GM21619 (cell line): ENCODE results near the gene DMWD.
"Not testable (repeated sequence)": the region's sequence is repeated elsewhere in the genome, so short reads cannot be mapped to it uniquely, and the experiment has no call there.

Source experiments
- ATAC-seq: cut with Tn5 transposase; IDR thresholded peaks from one replicate; pipeline ENCODE4 v1.9.1; 2021; ENCODE audit not compliant: unreplicated experiment

DMWD gene

DNA sequence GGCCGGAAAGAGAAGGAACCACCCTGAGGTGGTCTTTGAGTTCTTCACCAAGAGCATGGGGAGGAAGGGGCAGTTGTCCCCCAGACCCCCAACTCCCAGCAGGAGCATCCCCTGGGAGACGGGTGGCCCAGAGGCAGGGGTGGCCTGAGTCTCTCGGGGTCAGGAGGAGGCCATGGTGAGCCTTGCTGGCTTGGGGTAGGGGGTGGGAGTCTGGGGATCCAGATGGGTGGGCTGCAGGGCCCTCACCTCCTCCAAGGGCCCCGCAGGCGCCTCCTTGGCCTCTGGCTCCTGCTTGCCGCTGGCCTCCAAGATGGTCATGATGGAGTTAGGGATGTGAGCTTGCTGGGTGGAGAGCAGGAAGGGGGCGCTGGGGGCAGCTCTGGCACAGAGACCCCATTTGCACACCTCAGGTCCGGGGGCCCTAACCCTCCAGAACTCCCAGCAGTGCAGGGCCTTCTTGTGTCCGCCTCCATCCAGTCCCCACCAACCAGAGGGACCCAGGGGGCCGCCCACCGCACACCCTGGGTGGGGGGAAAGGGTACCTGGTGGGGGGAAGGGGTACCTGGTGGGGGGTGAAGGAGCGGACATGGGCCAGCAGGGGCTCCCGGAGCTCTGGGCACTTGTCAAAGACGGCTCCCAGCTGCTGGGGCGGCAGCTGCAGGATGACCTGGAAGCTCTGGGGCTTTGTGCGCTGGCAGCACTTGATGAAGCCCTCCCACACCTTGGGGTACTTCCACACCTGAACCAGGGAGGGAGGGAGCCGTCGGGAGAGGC, 23.8 kb upstream of the DMWD start:
- no peak for ATAC-seq

DNA sequence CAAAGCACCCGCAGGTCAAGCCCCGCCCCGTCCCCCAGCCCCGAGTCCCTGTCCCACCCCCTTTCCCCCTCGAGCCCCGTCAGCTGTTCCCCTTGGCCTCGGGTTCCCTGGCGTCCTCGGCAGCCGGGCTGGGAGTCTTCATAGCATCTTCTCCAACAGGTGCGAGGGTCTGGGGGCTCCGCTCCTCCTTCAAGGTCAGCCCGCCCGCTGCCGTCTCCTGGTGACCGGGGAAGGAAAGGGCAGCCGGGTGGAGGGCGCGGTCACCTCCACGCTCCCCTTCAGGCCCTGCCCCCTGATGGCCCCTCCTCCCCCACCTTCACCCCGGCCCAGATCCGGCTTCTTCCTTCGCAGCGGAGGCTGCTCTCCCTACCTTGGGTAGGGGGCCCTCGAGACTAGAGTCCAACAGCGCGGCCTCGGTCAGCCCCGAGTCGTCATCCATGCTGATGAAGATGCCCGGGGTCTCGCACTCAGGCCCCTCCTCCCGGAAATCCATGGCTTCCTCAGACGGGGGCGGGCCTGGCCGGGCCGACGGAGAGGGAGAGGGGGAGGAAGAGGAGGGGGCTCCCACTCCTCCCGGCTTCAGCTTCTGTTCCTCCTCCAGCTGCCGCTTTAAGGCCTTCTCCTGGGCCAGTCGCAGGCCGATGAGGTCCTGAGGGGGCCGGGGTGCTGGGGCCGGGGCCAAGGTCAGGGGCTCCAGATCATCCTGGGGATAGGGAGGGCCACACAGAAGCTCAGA, 23.0 kb upstream of the DMWD start:
- ATAC-seq: no peak

DNA sequence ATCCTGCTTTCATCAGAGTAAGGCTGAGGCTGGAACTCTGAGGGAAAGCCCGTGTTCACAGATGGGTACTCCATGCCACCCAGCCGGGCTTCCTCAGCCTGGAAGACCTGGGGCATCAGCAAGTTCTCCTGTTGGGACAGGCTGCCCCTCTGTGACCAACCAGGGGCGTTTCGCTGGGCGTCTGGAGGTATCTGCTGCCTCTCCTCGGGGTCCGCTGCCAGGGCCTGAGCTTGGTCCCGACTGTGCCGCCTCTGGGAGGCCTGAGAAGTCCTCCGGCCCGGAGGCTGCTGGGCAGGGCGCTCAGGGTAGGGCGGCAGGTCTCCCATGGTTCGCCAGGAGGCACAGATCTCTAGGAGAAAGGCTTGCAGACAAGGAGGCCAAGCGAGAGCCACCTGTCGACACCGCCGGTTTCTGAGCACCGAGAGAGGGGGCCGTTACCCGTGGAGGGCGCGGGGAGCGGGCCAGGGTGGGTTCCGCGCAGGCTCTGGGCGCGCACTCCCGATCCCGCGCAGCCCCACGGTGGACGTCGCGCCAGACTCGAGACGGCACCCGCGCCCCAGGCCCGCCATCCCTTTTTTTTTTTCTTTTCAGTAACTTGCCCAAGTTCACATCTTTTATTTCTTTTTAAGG, 22.3 kb upstream of the DMWD start, which contains the start of gene RSPH6A:
Gene RSPH6A (minus strand): TSS at position 458 of the 630 bp plus-strand sequence. CDS start 132 bp downstream, at position 326.
- ATAC-seq: no peak

DNA sequence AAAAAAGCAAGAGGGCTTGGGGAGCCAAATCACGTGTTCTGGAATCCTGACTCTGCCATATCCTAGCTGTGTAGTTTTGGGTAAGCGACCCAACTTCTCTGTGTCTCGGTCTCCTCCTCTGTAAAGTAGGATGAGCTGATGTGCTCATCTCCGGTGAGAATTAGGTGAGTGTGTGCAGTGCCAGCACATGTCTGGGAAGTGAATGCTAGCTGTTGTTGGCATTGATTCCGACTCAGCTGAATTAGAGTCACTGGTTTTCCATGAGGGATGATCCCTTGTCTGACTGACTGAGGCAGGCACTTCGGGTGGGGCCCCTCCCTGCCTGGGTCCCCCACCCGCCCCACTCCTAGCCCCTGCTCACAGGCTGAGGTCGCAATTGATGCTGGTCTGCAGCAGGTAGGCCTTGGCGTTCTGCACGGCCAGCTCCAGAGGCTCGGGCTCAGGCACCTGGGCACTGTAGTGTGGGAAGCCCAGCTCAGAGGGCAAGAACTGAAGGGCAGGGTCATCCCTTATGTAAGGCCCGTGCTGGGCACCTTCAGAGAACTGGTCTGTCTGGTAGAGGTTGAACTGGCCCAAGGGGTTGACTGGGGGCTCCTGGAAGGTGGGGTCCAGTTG, 21.6 kb upstream of the DMWD start:
- no peak for ATAC-seq

DNA sequence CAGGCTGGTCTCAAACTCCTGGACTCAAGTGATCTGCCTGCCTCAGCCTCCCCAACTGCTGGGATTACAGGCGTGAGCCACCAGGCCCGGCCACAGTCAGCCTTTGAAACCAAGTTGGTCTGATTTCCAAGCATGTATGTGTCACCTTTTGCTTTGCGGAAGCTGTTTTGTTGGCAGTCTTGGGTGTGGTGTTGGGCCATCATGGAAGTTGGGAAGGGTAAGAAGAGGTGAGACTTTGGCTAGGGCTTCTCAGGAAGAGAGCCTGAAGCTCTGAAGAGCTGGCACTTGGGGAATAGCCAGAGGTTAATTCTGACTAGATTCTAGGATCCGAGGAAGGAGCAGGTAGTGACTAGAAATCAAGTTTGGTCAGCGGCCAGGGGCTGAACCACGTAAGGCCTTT, 19.7 kb upstream of the DMWD start:
- ATAC-seq: no peak

DNA sequence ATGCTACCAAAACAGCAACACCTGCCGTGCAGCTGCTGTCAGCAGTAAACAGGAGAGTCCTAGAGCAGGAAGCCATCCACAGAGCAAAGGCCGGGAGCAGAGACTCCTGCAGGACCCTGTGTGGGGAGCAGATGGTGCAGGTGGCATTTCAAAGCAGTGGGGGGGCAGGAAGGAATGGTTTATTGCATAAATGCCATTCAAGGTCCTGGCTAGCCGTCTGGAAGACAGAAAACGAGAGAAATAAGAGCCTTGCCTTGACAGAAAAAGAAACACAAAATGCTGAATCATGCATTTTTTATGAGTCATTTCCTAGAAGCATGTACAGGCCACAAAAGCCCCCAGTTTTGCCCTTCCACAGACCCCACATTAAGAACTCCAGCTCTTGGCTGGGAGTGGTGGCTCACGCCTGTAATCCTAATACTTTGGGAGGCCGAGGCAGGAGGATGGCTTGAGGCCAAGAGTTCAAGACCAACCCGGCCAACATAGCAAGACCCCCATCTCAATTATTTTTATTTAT, 17.1 kb upstream of the DMWD start:
- no peak for ATAC-seq

DNA sequence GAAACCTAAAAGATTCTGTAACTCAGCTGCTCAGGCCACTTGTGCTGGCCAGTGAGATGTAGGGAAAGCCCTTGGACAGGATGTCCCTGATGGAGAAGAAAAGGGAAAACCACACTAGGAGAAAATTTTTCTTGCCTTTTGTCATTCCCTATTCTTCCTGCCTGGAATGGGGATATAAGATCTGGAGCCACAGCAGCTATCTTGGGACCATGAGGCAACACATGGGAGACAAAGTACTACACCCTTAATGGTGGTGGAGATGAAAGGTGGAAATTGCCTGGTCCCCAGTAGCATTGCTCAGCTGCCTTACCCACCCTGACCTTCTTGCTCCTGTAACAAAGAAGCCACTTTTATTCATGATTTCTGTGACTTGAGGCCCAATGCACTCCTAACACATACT, 13.1 kb upstream of the DMWD start:
- no peak for ATAC-seq

DNA sequence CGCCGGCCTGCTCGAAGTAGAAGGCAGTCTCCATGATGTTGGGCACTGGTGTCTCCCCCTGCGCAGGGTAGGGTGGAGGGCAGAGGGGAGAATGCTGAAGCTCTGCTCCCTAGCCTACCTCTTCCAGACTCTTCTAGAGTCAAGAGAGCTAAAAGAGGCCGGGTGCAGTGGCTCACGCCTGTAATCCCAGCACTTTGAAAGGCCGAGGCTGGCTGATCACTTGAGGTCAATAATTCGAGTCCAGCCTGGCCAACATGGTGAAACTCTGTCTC, 12.2 kb upstream of the DMWD start:
- ATAC-seq: no peak

DNA sequence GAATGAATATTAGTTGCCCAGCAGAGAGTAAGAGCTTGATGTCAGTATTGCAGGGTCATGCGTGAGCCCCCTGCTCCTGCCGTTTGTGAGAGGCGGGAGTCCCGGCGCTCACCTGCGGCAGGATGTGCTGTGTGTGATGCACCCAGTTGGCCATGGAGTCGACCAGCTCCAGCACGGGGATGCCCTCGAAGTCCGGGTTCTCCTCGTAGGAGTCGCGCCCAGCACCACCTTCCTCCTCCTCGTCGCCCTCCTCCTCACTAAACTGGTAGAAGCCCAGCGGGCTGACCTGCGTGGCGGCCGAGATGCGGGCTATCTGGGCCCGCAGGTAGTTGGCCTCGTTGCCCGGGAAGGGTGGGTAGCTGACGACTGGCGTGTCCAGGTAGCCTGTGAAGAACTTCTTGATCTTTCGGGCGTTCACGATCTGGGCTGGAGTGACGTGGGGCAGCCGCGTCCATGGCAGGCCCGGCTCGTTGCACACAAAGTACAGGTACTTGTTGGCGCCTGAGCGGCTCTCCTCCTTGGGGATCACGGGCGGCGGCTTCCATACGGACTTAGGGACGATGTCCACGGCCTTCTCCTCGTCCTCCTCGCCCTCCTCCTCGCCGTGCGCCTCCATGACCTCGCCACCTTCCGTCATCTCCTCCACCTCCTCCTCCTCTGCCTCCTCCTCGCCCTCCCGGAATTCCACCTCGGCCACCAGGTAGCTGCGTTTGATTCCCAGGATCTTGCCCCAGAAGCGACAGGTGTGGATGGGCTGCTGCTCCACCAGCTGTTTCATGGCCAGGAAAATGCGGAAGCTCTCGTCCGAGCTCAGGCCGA, 11.7 kb upstream of the DMWD start:
- ATAC-seq: no peak

DNA sequence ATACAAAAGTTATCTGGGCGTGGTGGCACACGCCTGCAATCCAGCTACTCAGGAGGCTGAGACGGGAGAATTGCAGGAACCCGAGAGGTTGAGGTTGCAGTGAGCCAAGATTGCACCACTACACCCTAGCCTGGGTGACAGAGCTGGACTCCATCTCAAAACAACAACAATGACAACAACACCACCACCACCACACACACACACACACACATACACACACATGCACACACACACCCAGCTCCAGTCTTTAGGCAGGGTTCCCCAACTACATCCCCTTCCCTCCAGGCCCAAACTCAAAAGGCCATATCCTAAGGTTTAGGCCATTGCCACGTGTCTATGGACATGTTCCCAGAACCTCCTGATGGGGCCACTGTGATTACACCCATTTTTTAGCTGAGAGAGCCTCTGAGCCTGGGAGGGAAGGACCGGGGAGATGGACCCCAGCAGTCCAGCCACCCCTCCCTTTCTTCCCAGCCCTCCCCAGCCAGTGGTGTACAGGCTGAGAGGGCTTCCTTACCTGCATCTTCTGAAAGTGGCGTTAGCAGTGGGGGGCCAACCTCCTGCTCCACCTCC, 9.0 kb upstream of the DMWD start:
- no peak for ATAC-seq

DNA sequence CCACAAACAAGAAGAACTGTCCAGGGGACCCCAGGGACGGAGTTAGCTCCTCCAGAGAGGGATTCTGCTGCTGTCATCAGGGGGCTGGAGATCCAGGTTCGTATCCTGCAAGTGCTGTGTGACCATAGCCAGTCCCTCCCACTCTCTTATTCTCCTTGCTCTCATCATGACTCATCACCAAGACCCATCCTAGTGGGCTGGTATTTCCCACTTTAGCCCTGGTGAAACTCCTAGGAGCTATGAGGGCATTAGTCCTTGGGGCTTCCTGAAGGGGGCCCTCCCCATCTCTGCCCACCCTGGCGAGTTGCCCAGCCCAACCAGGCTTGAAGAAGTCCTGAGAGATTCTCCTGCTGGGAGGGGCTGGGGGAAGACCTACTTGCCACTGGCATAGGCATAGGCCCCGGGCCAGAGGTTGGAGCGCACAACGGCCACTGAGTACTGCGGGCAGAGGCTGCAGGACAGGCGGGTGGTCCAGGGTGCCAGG, 7.5 kb upstream of the DMWD start:
- ATAC-seq: no peak

DNA sequence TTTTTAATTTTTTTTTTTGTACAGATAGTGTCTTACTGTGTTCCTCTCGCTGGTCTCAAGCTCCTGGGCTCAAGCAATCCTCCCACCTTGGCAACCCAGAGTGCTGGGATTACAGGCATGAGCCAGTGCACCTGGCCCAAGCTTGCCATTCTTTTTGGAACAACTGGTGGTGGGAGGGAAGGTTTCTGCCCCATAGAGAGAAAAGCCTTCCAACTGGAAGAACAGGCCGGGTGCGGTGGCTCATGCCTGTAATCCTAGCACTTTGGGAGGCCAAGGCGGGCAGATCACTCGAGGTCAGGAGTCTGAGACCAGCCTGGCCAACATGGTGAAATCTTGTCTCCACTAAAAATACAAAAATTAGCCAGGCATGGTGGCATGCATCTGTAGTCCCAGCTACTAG, 6.9 kb upstream of the DMWD start:
- not testable (repeated sequence) for ATAC-seq

DNA sequence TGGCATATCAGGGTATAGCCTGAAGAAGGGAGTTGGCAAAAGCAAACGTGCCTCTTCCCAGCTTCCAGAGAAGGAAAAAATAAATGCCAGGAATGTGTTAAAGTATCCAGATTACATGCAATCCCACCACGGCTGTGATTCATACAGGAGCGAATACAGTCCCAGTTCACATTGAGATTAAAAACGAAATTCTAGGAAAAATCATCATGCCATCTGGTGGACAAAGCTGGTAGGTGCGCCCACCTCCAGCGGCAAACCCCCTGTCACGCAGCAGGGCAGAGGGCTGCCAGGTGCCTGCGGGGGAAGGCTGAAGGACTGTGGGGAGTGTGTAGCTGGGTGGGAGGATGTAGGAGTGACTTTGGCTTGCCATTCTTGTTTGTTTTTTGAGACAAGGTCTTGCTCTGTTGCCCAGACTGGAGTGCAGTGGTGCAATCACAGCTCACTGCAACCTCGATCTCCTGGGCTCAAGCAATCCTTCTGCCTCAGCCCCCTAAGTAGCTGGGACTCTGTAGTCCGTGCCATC, 6.4 kb upstream of the DMWD start:
- no peak for ATAC-seq

DNA sequence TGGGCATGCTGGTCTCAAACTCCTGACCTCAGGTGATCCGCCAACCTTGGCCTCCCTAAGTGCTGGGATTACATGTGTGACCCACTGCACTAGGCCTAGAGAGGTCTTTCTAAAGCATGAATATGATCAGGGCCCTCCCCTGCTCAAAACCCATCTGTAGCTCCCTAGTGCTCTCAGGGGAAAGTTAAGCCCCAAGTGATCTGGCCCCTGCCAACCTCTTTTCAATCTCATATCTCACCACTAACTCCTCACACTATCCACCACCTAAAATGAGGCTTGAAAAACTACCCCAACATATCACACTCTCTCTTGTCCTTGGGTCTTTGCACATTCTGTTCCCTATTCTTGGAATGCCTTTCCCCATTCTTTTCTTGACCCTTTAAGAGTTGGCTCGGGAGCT, 2.0 kb upstream of the DMWD start:
- no peak for ATAC-seq

DNA sequence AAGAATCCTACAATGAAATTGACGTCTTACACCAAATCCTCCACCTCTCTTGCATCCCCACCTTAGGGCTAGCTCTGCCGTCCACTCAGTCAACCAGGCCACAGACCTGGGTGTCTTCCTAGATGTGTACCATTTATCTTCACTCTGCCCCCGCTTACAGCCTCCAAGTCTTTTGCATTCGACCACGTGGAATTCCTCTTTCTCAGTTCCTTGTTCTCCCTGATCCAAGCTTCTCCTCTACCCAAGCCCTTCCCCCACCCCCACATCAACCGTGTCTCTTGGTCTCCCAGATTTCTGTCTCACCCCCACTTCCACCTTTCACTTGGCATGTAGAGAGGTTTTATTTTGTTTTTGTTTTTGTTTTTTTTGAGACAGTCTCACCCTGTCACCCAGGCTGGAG, 1.2 kb upstream of the DMWD start:
- ATAC-seq: no peak

DNA sequence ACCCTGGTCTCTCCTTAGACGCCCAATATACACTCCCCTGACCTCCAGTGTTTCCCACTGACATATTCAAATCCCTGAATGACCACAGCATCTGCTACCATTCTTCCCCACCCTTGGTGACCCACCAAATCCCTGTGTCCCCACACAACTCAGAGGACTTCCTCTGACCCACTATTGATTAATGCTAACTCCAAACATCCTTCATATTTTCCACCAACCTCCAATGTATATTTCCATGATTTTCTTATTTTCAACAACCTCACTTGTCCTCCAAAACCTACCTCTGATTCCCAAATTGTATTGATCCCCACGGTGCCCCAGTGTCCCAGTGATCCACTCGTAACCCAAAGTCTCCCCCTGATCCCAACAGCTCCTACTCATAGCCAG, 526 bp upstream of the DMWD start:
- ATAC-seq: no peak

DNA sequence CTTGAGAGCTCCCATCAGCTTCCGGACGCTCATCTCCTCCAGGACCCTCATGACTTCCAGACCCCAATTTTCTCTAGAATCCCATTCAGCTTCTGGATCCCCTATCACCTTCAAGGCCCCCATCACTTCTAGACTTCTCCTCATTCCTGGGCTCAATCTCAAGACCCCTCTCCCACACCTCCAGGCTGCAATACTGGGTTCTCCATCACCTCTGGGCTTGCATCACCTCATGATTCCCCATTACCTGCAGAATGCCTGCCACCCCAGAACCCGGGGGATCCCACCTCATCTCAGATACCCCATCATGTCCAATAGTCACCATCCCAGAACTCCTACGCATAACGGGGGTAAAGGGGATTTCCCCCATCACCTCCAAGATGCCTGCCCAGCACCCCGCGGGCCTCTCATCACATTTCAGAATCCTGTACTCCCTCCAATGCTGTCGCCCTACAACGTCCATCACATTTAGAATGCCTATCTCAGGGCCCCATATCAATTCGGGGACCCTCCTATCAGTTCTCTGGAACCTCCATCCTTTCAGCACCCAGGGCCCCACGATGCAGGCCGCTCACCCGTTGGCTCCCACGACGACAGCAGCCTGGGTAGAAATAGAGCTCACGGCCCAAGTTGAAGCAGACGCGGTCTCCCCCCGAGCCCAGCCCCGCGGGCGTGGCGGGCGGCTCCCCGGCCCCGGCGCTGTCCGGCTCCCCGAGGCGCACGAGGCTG, 738 bp downstream of the DMWD start:
- ATAC-seq: peak; percentile 4

DNA sequence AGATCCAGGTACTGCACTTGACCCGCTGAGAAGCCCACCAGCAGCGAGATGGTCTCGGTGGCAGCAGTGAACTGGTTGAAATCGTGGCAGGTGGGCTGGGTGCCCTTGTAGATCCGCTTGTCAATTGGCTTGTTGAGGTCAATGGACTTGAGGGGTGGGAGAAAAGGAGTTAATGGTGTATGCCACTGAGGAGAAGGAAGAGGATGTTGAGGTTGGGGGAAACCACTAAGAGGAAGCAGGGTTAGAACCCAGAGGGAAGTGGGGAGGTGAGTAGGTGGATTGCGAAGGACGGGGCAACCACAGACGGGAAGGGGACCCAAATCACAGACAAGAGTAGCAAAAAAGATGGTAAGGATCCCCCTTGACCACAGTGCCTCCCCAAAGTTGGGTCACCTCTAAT, 1.7 kb downstream of the DMWD start:
- ATAC-seq: no peak

DNA sequence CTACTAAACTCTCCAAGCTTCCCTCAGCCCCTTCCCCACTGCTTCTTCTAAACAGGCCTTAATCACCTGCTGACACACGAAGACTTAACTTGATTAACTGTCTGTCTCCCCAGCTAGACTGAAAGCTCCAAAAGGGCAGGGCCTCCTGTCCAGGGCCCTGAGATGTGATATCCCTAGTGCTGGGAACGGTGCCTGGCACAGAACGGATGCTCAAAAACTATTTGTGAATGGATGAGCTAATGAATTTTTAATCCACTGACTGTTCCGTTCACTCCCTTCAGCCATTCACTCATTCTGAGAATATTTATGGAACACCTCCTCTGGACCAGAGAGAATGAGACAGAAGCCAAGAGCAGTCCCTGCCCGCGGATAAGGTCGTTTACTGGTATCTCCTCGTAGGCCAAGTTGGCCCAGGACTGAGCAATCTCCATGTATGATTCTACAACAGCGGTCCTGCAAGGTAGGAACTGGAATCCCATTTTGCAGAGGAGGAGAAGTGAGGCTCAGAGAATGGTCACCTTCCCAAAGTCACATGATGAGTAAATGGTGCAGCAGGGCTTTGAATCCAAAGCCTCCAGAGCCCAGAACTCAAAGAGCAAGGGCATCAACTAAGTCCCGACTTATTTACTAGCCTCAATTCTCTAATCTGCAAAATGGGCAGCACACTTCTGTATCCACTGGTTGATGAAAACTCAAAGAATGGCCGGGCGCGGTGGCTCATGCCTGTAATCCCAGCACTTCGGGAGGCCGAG, 3.4 kb downstream of the DMWD start:
- ATAC-seq: no peak
